GM18907 (cell line): Measurements from ENCODE around the gene SERPING1.

Experiments
- ATAC-seq: cut with Tn5 transposase; IDR thresholded peaks from one replicate; pipeline ENCODE4 v1.9.1; 2021; ENCODE audit warnings: mild to moderate bottlenecking, moderate library complexity; ENCODE audit not compliant: unreplicated experiment

Gene SERPING1

DNA sequence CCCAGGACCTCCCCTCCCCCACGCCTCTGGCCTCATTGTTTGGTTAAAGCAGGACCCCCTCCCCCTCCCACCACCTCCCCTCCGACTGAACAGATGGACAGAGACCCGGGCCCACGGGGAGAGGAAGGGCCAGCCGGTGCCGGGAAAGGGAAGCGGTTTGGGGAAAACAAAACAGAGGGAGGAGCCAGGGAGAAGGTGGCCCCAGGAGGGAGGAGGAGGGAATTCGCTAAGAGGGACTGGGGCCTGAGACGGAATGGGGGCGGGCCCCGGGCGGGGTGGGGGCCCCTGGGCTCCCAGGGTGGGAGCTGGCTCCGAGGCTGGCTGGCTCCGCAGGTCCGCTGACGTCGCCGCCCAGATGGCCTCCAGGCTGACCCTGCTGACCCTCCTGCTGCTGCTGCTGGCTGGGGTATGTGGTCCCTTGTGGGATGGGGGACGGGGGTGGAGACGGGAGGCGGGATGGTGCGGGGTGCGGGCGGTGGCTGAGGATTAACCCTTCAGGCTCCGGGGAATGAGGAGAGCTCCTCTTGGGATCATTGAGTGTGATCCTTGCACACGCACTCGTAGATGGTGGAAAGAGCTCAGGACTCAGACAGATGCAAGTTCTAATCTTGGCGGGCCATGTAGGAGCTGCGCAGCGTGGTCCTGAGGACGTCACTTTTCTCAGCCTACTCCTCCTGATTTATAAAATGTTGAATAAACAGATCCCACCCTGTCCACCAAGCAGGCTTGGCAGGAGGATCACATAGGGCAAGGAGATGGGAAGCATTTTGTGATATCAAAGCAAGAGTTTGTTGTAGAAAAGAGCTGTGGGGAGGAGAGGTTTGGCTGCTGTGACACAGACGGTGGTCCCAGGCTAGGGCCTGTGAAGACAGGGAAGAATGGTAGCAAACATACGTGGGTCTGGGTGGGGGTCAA lies 688 bp downstream of the SERPING1 start:
- no peak for ATAC-seq

DNA sequence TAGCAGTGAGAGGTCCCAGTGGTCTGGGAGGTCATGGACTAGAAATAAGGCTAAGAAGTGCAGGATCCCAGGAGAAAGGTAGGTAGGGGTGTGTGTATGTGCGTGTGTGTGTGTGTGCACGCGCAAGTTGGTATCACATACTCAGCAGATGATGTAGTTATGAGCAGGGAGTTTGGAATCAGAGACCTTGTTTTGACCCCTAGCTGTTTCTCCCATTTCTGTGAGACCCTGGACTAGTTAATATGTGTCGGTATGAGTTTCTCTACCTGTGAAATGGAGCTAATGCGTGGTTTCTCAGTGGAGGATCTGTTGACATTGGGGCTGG lies 1.3 kb downstream of the SERPING1 start:
- ATAC-seq, result no peak

DNA sequence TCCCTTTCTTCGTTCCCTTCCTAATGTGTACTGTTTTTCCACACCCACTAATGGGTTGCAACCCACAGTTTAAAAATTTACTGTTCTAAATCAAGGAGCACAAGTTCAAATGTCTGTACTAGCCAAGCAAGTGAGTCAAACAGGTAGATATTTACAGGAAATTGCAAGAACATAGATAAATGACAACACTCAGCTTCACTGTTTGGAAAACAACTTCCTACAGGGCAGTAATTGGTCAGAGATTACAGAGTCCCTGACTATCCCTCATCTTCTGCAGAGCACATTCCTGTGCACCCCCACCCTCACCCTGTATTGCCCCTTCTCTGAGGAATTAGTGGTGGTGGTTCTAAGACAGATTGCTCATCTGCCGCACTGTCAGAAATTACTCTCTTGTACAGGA lies 1.9 kb downstream of the SERPING1 start:
- ATAC-seq, result no peak

DNA sequence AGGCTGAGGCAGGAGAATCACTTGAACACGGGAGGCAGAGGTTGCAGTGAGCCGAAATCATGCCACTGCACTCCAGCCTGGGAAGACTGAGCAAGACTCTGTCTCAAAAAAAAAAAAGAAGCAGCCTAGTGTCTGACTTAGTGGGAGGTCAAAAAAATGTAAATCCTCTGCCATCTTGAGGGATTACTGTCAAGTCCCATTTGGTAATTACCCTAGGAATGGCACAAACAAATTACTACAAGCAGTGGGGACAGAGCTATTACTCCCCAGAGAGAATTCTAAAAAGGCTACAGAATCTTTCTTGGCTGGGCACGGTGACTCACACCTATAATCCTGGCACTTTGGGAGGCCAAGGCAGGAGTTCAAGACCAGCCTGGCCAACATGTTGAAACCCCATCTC lies 3.8 kb downstream of the SERPING1 start:
- no peak for ATAC-seq

DNA sequence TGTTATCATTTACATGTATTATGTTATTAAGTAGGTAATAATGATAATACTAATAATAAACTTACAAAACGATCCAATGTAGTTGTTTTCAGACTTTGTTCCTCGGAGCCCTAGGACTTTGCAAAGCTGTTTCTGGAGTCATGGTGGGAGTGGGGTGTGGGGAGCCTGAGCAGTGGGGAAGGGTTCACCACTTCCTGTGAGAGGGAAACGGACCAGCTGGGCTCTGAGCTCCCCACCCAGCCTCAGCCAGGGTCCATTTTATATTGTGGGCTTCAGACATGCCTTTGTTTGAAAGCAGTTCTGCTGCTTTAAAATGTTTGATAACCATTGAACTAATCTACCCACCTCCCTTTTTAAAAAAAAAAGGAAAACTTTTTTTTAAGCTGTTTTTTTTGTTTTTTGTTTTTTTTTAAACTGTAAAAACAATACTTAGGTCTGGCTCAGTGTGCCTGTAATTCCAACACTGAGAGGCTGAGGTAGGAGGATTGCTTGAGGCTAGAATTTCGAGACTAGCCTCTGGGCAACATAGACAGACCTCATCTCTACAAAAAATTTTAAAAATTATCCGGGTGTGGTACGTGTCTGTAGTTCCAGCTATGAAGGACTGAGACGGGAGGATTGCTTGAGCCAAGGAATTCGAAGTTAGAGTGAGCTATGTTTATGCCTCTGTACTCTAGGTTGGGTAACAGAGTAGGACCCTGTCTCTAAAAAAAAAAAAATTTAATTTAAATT lies 7.0 kb downstream of the SERPING1 start:
- ATAC-seq, result no peak

DNA sequence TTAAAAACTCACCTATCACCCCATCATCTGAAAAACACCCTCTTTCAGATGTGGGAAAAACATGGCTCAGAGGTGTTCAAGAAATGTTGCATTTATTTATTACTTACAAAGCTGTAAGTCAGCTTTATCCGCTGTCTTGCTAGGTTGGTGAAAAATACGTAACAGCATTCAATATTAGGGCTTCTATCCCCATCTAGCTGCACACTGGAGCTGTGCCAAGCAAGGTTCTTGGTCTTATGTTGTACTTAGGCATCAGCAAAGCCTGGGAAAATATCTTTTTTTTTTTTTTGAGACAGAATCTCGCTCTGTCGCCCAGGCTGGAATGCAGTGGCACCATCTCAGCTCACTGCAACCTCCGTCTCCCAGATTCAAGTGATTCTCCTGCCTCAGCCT lies 7.5 kb downstream of the SERPING1 start:
- no peak for ATAC-seq

DNA sequence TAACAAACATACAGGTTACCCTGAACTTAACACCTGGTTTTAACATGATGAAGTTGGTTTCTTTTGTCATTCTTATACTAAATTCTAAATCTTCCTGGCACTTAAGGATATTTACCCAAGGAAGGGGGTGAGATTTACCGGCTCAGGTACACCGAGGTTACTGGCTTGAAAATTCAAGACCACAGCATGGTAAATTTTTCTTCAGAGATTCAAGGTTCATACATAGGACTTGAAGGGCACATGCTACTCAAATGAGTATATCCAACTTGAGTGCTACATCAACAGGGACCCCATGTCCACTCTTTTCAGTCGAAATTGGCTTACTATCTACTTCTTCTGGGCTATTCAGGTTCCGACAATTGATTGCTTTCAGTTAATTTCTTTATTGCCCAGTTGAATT lies 12.7 kb downstream of the SERPING1 start:
- no peak for ATAC-seq

DNA sequence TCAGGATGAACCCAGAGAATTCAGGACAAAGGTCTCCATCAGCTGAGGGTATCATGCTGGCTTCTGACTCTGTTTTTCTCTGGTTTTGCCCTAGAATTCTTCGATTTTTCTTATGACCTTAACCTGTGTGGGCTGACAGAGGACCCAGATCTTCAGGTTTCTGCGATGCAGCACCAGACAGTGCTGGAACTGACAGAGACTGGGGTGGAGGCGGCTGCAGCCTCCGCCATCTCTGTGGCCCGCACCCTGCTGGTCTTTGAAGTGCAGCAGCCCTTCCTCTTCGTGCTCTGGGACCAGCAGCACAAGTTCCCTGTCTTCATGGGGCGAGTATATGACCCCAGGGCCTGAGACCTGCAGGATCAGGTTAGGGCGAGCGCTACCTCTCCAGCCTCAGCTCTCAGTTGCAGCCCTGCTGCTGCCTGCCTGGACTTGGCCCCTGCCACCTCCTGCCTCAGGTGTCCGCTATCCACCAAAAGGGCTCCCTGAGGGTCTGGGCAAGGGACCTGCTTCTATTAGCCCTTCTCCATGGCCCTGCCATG lies 16.8 kb downstream of the SERPING1 start:
- no peak for ATAC-seq

DNA sequence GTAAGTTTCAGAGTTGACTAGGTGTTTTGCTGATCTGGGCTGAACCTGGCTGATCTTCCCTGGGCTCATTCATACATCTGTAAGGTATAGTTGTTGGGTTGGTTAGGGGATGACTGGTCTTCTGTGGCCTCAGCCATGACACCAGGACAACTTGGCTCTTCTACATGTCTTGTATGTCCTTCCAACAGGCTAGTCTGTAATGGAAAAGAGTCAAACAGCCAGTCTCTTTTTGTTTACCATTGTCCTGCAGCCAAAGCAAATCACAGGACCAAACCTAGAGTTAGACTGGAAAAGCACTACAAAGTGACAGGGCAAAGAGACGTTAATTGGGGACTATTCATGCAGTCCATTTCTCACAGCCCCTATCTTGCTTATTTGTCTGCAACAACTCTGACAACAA lies 17.8 kb downstream of the SERPING1 start:
- ATAC-seq, result no peak

DNA sequence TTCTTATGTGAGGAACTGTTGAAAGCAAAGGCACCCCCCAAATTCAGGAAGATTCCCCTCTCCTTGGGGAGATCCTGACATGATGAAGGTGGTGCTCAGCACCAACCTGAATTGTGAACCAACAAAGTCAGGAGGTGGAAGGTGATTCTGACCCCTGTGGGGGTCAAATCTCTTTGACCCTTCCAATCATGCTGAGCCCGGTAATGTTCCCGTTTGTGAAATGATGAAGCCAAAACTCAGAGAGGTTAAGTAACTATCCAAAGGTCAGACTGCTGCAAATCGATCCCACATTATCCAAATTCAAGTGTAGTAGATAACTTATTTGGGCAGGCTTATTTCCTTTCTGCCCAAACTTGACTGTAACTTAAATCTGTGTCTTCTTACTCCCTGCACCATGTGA lies 19.1 kb downstream of the SERPING1 start:
- no peak for ATAC-seq

DNA sequence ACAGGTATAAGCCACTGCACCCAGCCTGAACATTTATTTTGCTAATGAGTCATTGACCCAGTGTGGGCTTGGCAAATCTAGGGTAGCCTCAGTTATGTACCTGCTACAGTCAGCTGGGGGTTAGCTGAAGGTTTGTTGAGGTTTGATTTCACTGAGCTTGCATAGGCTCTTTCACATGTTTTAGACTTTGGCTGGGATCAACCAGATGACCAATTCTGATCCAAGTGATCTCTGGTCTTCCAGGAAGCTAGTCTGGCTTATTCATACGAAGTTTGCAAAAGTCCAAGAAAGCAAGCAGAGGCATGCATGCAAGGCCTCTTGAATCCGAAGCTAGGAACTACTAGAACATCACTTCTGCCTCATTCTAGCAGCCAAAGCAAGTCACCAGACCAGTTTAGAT lies 21.0 kb downstream of the SERPING1 start:
- no peak for ATAC-seq

DNA sequence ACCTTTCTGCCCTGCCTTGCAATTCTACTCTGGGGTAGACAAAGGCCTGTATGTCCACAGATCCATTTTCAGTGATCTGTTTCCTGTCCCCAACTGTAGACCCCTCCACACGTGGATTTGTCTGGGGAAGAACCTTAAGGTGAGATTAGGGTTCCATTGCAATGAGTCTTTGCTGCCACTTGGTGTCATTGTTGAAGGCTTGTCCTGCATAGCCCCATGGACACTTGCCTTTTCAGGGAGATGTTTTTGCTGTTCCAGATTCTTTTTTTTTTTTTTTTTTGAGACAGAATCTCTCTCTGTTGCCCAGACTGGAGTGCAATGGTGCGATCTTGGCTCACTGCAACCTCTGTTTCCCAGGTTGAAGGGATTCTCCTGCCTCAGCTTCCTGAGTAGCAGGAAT lies 21.8 kb downstream of the SERPING1 start:
- no peak for ATAC-seq

DNA sequence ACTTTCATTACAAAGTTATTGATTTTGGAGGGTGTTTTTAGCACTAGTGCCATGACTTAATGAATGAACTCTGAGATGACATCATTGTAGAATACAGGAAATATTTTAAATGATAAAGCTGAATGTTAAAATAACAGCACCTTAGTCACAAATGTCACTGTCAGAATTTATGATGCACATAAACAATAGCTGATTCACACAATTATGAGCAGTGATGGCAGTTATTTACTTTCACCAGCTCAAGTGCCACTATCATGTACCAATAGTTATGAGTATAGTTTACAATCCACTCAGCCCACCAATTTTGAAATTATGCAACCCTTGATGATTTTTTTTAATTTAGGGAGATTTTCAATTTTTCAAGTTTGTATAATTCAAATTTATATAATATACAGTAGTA lies 23.0 kb downstream of the SERPING1 start:
- ATAC-seq, result no peak

DNA sequence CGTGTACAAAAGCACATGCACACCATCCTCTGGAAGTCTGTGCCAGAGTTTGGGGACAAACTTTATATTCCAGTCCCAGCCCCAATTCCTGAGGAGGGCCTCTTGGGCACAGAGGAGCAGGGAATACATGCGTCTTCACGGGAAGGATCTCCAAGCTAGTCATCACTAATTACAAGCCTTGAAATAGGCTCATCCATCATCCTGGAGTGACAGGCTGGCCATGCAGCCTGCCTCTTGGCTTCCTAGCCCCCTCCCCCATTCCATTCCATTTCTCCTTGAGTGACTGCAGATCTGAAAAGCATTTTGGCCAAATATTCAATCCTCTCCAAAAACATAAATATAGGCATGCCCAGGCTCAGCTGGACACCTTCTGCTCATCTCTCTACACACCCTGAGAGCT lies 24.8 kb downstream of the SERPING1 start:
- ATAC-seq, result no peak

DNA sequence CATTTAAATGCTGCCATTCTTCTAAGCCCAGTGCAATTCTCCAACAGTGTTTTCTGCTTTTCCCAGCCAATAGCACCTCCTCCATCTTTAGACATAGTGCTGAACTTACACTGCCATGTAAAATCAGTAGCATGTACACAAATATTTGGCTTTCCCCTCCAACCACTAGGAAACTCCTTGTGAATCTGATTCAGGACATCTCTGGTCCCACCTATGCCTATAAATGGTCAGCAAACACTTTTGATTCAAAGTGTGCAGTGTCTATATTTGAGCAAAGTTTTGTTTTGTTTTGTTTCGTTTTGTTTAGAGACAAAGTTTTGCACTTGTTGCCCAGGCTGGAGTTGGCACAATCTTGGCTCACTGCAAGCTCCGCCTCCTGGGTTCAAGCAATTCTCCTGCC lies 27.4 kb downstream of the SERPING1 start:
- ATAC-seq, result no peak

DNA sequence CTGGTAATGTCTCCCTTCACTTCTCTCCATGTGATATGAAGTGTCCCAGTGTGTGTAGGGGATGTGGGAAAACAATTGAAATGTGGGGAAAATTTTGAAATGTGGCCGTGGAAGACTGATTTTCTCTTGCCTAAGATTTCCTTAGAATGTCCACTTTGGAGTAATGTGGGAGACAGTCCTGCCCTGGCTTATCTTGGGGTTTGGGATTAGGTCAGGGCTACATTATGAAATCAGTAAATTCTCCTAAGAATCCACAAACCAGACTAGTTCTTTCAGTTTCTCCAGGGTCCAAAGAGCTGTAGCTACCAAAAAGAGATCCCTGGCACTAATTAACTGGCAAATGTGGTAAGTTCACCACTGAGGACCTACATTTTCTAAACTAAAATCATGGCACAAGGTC lies 29.4 kb downstream of the SERPING1 start:
- no peak for ATAC-seq

DNA sequence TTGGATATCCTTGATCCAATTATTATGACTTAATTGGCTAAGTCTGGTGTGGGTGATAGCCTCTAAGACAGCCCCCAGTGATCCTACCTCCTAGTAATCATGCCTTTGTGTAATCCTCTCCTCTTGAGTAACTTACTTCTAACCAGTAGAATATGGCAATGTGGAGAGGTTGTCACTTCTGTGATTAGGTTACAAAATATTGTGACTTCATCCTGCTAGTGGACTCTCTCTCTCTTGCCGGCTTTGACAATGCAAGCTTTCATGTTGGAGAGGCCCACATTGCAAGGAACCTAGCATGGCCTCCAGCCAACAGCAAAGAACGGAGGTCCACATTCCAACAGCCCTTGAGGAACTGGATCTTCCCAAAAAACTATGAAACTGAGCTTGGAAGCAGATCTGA lies 32.7 kb downstream of the SERPING1 start:
- ATAC-seq, result no peak

DNA sequence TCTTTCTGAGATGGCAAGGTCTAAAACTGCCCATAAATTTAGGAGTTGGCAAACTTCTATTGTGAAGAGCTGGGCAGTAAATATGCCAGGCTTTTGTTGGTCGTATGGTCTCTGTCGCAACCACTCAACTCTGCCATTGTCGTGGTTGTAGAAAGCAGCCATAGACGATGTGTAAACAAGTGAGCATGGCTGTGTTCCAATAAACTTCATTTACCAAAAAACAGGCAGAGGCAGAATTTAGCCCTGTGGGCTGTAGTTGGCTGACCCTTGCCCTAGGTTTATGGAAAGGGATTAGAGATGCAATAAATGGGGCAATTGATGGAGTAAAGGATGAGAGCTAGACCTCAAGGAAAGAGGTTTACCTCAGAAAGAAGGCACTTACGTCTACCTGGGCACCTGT lies 34.6 kb downstream of the SERPING1 start:
- no peak for ATAC-seq

DNA sequence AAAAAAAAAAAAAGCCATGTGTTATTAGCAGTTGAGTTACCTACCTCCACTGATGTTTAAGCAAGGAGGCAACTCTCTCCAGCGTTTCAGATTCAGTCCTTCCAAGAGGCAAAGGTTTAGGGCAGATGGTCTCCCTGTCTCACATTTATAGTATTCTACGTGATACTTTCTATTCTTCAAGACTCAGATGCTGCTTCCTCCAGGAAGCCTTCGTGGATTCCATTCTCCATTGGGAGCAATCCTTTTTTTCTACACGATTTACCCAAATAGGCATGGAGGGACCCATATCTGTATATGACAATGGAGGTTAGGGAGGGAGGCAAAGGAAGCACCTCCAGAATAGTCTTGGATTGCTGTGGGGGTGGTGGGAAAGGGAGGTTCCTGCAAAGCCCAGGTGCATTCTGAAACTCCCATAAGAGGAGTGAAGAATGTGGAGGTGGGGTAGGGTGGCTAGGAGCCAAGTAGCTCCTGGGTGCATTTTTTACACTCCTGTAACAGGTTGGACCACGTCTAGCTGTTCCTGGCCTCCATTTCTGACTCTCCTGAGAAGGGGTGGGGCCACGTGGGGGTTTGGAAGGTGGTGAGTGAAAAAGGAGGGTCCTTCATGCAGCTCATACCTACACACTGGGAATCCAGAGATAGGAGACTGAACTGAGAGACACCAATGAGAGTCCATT lies 36.0 kb downstream of the SERPING1 start:
- no peak for ATAC-seq

DNA sequence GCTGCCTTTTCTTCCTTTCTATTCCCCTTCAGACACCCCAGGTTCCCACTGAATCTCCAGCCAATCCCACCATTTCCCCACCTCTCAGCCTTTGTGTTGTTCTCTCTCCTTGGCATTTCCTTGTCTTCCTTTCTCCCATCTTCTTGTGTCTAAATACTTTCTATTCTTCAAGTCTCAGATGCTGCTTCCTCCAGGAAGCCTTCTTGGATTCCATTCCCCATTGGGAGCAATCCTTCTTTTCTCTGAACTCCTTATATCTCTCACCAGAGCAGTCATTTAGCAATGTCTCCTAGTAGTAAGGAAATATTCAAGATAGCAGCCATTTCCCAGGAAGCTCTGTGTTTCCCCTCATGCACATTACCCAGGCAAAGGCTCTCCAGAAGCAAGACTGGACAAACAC lies 36.8 kb downstream of the SERPING1 start:
- ATAC-seq, result no peak

DNA sequence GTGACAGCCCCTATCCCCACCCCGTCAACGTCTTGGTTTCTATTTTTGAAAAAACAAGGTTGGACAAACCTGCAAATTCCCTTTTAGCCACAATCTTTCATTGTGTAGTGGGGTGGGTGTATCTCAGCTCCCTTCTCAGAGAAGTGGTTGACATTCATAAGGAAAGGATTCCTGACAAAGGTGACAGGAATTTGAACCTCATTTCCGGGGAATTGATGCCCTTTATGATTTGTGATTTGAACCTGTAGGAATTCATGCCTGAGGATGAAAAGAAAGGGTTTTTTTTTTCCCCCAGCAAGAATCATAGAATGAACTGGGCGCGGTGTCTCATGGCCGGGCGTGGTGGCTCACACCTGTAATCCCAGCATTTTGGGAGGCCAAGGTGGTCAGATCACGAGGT lies 37.8 kb downstream of the SERPING1 start:
- ATAC-seq, result no peak

DNA sequence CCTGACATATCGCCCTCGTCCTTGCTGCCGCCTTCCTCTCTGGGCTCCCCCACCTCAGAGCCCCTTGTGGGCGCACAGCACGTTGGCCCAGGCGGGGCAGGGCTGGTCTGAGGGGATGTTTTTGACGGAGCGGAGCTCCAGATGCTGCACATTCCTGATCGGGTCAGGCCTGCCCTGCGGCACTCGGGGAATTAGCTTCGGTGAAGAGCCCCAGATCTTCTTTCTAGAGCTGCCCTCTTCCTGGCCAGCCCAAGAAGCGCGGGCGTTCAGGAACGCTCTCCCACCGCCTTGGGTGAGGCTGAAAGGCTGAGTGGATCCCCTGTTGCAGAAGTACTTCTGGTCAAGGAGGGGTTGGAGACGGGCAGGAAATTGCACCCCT lies 40.1 kb downstream of the SERPING1 start:
- ATAC-seq, result no peak
